OCI-LY7 (cell line): Measurements from ENCODE around the gene TESMIN. TPM values are rescaled to one million over a fixed set of nuclear protein-coding genes. Genes with fewer than 3 reads are reported as not detected.

ENCODE experiments used
- BruUV-seq: library from RNA; stranded (reverse); fragments of 400-500 nt; replicated peaks from 2 replicates; lab custom pipeline; 2021; lab: Mats Ljungman, UMichigan
- CTCF ChIA-PET: fragments of 300-600 bp; sonication (Branson Sonifier 250); formaldehyde crosslinking; loops from one replicate; lab custom pipeline; 2022; ENCODE audit warnings: antibody characterized with exemption; ENCODE audit not compliant: unreplicated experiment; lab: Charles Lee
- POLR2A ChIA-PET: fragments of 300-600 bp; sonication (Branson Sonifier 250); formaldehyde crosslinking; loops from one replicate; lab custom pipeline; 2022; ENCODE audit warnings: antibody characterized with exemption; lab: Charles Lee
- DNase-seq: peaks from one replicate; pipeline ENCODE4 v3.0.0-alpha.2; 2015; ENCODE audit warnings: low spot score
- H2AFZ ChIP-seq: fragments of 200-600 bp; sonication (generic), shearing (Covaris generic); 2 replicates; pipeline ENCODE4 v1.6.1; 2014; ENCODE audit warnings: mild to moderate bottlenecking, antibody characterized with exemption, low read length, moderate library complexity
- H3K27ac ChIP-seq: fragments of 200-600 bp; sonication (generic); 2 replicates; pipeline ENCODE4 v1.5.1; 2014; ENCODE audit warnings: mixed run types, low read depth, mild to moderate bottlenecking, moderate library complexity, low read length, inconsistent platforms; ENCODE audit not compliant: poor library complexity, severe bottlenecking
- H3K36me3 ChIP-seq: fragments of 200-600 bp; sonication (generic); 2 replicates; pipeline ENCODE4 v1.6.1; 2014; ENCODE audit warnings: mild to moderate bottlenecking, antibody characterized with exemption, low read length, moderate library complexity, mixed read lengths; ENCODE audit not compliant: insufficient read depth
- H3K4me1 ChIP-seq: fragments of 200-600 bp; sonication (generic); 2 replicates; pipeline ENCODE4 v1.5.1; 2014; ENCODE audit warnings: mild to moderate bottlenecking, low read length; ENCODE audit not compliant: insufficient read depth, poor library complexity, severe bottlenecking
- H3K4me2 ChIP-seq: fragments of 200-600 bp; sonication (generic); 2 replicates; pipeline ENCODE4 v1.6.1; 2014; ENCODE audit warnings: mild to moderate bottlenecking, low read length
- H3K4me3 ChIP-seq: fragments of 200-600 bp; sonication (generic); 2 replicates; pipeline ENCODE4 v1.5.1; 2014; ENCODE audit warnings: mild to moderate bottlenecking, low read depth, low read length; ENCODE audit not compliant: poor library complexity, severe bottlenecking
- H3K79me2 ChIP-seq: fragments of 200-600 bp; sonication (generic); 2 replicates; pipeline ENCODE4 v1.6.1; 2016; ENCODE audit warnings: low read depth, mild to moderate bottlenecking, low read length, moderate library complexity, mixed read lengths; ENCODE audit not compliant: insufficient read depth
- H3K9me2 ChIP-seq: fragments of 200-600 bp; sonication (generic); 2 replicates; pipeline ENCODE4 v1.6.1; 2016; ENCODE audit warnings: mild to moderate bottlenecking, low read length, mixed read lengths; ENCODE audit not compliant: insufficient read depth
- H3K9me3 ChIP-seq: fragments of 200-600 bp; sonication (generic); 2 replicates; pipeline ENCODE4 v1.6.1; 2014; ENCODE audit warnings: mild to moderate bottlenecking, mixed run types, low read length, mixed read lengths
- H4K20me1 ChIP-seq: fragments of 200-600 bp; sonication (generic); 2 replicates; pipeline ENCODE4 v1.6.1; 2014; ENCODE audit warnings: mild to moderate bottlenecking, antibody characterized with exemption, low read length, moderate library complexity, mixed read lengths; ENCODE audit not compliant: insufficient read depth
- EZH2phosphoT487 ChIP-seq: fragments of 200-600 bp; sonication (generic); IDR thresholded peaks from 2 replicates; pipeline ENCODE4 v1.6.1; 2018; ENCODE audit warnings: low read depth, borderline replicate concordance, mild to moderate bottlenecking, mixed run types, antibody characterized with exemption, low read length, moderate library complexity, mixed read lengths
- intact Hi-C: fragments of 100-400 bp; cut with micrococcal nuclease; formaldehyde crosslinking; loops from one replicate; pipeline ENCODE4 v1.10.0; 2022; ENCODE audit not compliant: unreplicated experiment
- total RNA-seq, 2 experiments: library from RNA; depleted of rRNA in 1 of 2; stranded (reverse); fragments of >200 nt in 1 of 2; shearing (Covaris generic) in 1 of 2; gene quantifications; 2 replicates each; pipeline ENCODE4 v1.2.3, GENCODE V29; 2014 to 2022
- TF ChIP-seq, protein P1 (sequence below): fragments of 200-600 bp; sonication (generic); conservative IDR thresholded peaks from 2 replicates; pipeline ENCODE4 v1.5.1; 2014; ENCODE audit warnings: mild to moderate bottlenecking, antibody characterized with exemption, low read length, moderate library complexity, mixed read lengths

TESMIN gene
- total RNA-seq, 2 experiments from 2014 or later = 13.0 to 19.4 TPM

DNA sequence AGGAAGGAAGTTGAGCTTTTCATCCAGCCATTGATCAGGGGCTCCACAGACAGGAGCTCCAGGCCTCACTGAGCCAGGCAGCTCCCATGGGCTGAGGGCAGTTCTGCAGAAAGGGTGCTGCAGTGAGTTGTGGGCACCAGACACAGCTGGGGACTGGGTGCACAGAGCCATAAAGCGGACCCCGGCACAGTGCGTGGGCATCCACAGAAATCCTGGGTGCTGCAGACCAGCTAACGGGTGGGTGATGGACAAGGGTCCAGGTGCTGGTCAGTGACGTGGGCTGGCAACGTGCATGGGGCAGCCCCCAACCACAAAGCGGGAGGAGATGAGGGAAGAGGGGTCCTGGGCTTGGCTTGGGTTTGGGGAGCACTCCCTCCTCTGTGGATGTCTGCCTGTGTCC lies 86.4 kb downstream of the TESMIN start:
- CTCF ChIA-PET = no interaction called here
- H4K20me1 ChIP-seq = no peaks in the 10 kb centered on the region
- no peak overlapping the region for H2AFZ ChIP-seq
- no TSS peak for BruUV-seq
- H3K79me2 ChIP-seq = no peaks in the 10 kb centered on the region
- H3K4me2 ChIP-seq = no peak overlapping the region
- H3K4me1 ChIP-seq = no peaks in the 10 kb centered on the region
- TF ChIP-seq, protein P1, sequence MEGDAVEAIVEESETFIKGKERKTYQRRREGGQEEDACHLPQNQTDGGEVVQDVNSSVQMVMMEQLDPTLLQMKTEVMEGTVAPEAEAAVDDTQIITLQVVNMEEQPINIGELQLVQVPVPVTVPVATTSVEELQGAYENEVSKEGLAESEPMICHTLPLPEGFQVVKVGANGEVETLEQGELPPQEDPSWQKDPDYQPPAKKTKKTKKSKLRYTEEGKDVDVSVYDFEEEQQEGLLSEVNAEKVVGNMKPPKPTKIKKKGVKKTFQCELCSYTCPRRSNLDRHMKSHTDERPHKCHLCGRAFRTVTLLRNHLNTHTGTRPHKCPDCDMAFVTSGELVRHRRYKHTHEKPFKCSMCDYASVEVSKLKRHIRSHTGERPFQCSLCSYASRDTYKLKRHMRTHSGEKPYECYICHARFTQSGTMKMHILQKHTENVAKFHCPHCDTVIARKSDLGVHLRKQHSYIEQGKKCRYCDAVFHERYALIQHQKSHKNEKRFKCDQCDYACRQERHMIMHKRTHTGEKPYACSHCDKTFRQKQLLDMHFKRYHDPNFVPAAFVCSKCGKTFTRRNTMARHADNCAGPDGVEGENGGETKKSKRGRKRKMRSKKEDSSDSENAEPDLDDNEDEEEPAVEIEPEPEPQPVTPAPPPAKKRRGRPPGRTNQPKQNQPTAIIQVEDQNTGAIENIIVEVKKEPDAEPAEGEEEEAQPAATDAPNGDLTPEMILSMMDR = no peak
- no peak for TF ChIP-seq EZH2phosphoT487
- intact Hi-C loops = no loop called here
- DNase-seq = no peak
- no peak overlapping the region for H3K4me3 ChIP-seq
- POLR2A ChIA-PET = no interaction called here
- no peaks in the 10 kb centered on the region for H3K9me2 ChIP-seq
- no peak overlapping the region for H3K27ac ChIP-seq
- H3K36me3 ChIP-seq = no peaks in the 10 kb centered on the region
- no peaks in the 10 kb centered on the region for H3K9me3 ChIP-seq

DNA sequence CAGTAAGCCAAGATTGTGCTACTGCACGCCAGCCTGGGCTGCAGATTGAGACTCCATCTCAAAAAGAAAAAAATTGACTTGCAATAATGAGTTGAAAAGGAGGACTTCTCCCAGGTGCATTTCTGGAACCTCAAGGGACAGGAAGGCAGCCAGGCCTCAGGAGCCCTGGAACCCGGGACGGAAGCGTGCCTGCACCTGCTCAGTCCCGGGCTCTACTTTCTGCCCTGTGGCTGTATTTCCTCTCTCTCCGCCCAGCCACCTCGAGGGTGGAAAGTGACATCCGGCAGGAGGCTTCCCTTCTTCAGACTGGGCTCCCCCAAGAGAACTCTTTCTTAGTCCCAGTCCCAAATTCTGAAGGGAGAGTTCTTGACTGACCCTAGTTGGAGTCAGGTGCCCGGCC lies 87.2 kb downstream of the TESMIN start:
- CTCF ChIA-PET = no interaction called here
- no peaks in the 10 kb centered on the region for H3K79me2 ChIP-seq
- no peak for TF ChIP-seq EZH2phosphoT487
- TF ChIP-seq, protein P1 = no peak
- no peaks in the 10 kb centered on the region for H4K20me1 ChIP-seq
- no peak for DNase-seq
- H3K9me2 ChIP-seq = no peaks in the 10 kb centered on the region
- no peak overlapping the region for H3K27ac ChIP-seq
- no peaks in the 10 kb centered on the region for H3K36me3 ChIP-seq
- no peaks in the 10 kb centered on the region for H3K4me1 ChIP-seq
- H3K4me3 ChIP-seq = no peak overlapping the region
- no peaks in the 10 kb centered on the region for H3K9me3 ChIP-seq
- no peak overlapping the region for H2AFZ ChIP-seq
- POLR2A ChIA-PET = no interaction called here
- intact Hi-C loops = no loop called here
- H3K4me2 ChIP-seq = no peak overlapping the region
- BruUV-seq = no TSS peak

DNA sequence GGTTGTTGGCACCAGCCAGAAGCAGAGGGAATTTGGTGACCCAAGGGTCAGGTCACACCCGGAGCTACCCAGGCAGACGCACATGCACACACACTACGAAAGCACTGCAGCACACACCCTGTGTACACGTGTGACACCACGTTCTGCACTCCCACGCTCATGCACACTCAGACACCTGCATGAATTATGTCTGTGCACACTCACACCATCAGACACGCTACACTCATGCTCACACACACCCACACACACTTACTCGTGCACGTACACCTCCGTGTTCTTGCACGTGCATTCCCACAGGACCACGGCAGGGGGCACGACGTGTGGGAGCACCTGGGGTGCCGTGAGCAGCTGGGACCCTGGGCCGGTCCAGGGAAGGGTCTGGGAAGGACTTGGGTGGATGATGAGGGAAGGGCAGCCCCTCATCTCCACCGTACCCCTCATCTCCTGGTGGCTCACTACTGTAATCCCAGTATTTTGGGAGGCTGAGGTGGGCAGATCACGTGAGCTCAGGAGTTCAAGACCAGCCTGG lies 87.8 kb downstream of the TESMIN start:
- Histone ChIP-seq H3K9me3 (no peaks in the 10 kb centered on the region), H3K4me2 (no peak overlapping the region), H3K79me2 (no peaks in the 10 kb centered on the region), H4K20me1 (no peaks in the 10 kb centered on the region), H3K36me3 (no peaks in the 10 kb centered on the region), H3K4me1 (no peaks in the 10 kb centered on the region), H3K9me2 (no peaks in the 10 kb centered on the region), H3K27ac (no peak overlapping the region), H3K4me3 (no peak overlapping the region), H2AFZ (no peak overlapping the region)
- DNase-seq = no peak
- intact Hi-C loops = no loop called here
- BruUV-seq = no TSS peak
- POLR2A ChIA-PET = no interaction called here
- CTCF ChIA-PET = no interaction called here
- no peak for TF ChIP-seq EZH2phosphoT487
- TF ChIP-seq, protein P1 = no peak
